MCF 10A (cell line): ENCODE results near the gene IPO5. TPM values are rescaled to one million over a fixed set of nuclear protein-coding genes. Genes with fewer than 3 reads are reported as not detected.

Experiments used
- BruUV-seq: library from RNA; stranded (reverse); fragments of 400-500 nt; replicated peaks from 2 replicates; lab custom pipeline; 2021; lab: Mats Ljungman, UMichigan
- CTCF ChIA-PET: fragments of 300-600 bp; sonication (Branson Sonifier 250); formaldehyde crosslinking; extraction: SDS; loops from one replicate; lab custom pipeline; 2021; ENCODE audit warnings: antibody characterized with exemption, inconsistent platforms; lab: Yijun Ruan, JAX
- POLR2A ChIA-PET: fragments of 300-600, 350-650 bp; sonication (Branson Sonifier 250); formaldehyde crosslinking; extraction: SDS; loops from one replicate; lab custom pipeline; 2020; ENCODE audit warnings: antibody characterized with exemption, inconsistent platforms; lab: Yijun Ruan, JAX
- DNase-seq: peaks from one replicate; pipeline ENCODE4 v3.0.0-alpha.2; 2018; ENCODE audit not compliant: unreplicated experiment
- H3K27ac Mint-ChIP-seq: one replicate; pipeline ENCODE4 v1.8.0; 2022; ENCODE audit warnings: mild to moderate bottlenecking, low read depth, mixed read lengths; ENCODE audit not compliant: unreplicated experiment
- H3K27me3 Mint-ChIP-seq: one replicate; pipeline ENCODE4 v1.8.0; 2022; ENCODE audit warnings: mixed read lengths; ENCODE audit not compliant: insufficient read depth, unreplicated experiment
- H3K36me3 Mint-ChIP-seq: one replicate; pipeline ENCODE4 v1.8.0; 2022; ENCODE audit warnings: mild to moderate bottlenecking, moderate library complexity, mixed read lengths; ENCODE audit not compliant: insufficient read depth, unreplicated experiment
- H3K4me1 Mint-ChIP-seq: one replicate; pipeline ENCODE4 v1.8.0; 2022; ENCODE audit warnings: mixed read lengths; ENCODE audit not compliant: insufficient read depth, unreplicated experiment
- H3K4me3 Mint-ChIP-seq: one replicate; pipeline ENCODE4 v1.8.0; 2022; ENCODE audit warnings: mild to moderate bottlenecking, moderate library complexity, mixed read lengths; ENCODE audit not compliant: unreplicated experiment
- H3K9me3 Mint-ChIP-seq: one replicate; pipeline ENCODE4 v1.8.0; 2022; ENCODE audit warnings: mixed read lengths; ENCODE audit not compliant: unreplicated experiment
- intact Hi-C: fragments of 100-400 bp; cut with micrococcal nuclease; formaldehyde crosslinking; loops from 2 replicates; pipeline ENCODE4 v1.14.1; 2022
- total RNA-seq: library from RNA; stranded (reverse); gene quantifications from 2 replicates; pipeline ENCODE4 v1.2.3, GENCODE V29; 2022
- TF ChIP-seq, protein P1 (sequence below): fragments of 200-600 bp; IDR thresholded peaks from one replicate; pipeline ENCODE4 v1.8.0; 2022; ENCODE audit warnings: antibody characterized with exemption, mild to moderate bottlenecking; ENCODE audit not compliant: unreplicated experiment

IPO5 gene
- total RNA-seq, 1 experiment from 2014 or later, result 200 TPM

DNA sequence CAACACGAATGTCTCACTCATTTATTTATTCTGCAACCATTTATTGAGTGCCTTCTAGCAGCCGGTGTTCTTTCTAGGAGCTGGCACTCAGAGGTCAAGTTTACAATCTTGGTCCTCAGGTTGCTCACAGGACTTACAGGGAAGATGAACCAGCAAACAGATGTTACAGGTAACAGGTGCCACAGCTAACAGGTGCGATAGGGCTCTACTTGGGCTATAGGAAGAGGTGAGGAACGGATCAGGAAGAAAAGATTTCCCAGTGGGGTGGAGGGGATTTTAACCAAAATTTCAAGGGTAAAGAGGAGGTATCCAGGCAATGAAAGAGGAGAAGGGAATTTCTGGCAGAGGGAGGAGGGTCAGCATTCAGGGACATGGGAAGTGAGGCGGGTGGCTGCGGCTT, 102.1 kb downstream of the IPO5 start:
- no peak overlapping the region for H3K4me3 Mint-ChIP-seq
- TF ChIP-seq, protein P1, sequence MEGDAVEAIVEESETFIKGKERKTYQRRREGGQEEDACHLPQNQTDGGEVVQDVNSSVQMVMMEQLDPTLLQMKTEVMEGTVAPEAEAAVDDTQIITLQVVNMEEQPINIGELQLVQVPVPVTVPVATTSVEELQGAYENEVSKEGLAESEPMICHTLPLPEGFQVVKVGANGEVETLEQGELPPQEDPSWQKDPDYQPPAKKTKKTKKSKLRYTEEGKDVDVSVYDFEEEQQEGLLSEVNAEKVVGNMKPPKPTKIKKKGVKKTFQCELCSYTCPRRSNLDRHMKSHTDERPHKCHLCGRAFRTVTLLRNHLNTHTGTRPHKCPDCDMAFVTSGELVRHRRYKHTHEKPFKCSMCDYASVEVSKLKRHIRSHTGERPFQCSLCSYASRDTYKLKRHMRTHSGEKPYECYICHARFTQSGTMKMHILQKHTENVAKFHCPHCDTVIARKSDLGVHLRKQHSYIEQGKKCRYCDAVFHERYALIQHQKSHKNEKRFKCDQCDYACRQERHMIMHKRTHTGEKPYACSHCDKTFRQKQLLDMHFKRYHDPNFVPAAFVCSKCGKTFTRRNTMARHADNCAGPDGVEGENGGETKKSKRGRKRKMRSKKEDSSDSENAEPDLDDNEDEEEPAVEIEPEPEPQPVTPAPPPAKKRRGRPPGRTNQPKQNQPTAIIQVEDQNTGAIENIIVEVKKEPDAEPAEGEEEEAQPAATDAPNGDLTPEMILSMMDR, result no peak
- no peak for DNase-seq
- no TSS peak for BruUV-seq
- no peaks in the 10 kb centered on the region for H3K4me1 Mint-ChIP-seq
- H3K9me3 Mint-ChIP-seq, result peaks cover 7% of the 10 kb centered on the region
- no peak overlapping the region for H3K27ac Mint-ChIP-seq
- POLR2A ChIA-PET, result no interaction called here
- H3K27me3 Mint-ChIP-seq, result peaks cover 7% of the 10 kb centered on the region
- H3K36me3 Mint-ChIP-seq, result peaks cover 5% of the 10 kb centered on the region
- intact Hi-C loops, result no loop called here
- CTCF ChIA-PET, result no interaction called here

DNA sequence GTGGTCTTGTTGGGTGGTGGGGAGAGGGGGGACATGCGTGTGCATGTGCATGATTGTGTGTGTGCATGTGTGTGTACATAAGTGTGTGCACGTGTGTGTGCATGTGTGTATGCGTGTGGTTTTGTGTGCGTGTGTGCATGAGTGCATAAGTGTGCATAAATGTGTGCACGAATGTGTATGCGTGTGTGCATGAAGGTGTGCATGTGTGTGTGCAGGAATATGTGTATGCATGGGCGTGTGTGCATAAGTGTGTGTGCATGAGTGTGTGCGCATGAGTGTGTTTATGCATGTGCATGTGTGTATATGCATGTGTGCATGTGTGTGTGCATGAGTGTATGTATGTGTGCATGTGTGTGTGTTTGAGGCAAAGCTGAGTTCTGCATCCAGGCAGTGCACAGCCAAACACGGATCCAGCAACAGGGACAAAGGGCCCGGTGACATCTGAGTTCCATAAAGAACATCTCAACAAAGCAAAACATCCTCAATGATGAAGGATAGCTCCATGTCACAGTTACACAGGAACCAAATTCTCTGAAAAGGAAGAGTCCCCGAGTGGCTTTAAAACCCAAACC, 103.5 kb downstream of the IPO5 start:
- DNase-seq, result no peak
- Mint-ChIP-seq H3K36me3 (no peaks in the 10 kb centered on the region), H3K4me3 (no peak overlapping the region), H3K27ac (no peak overlapping the region), H3K4me1 (no peaks in the 10 kb centered on the region), H3K27me3 (peaks cover 7% of the 10 kb centered on the region), H3K9me3 (peaks cover 7% of the 10 kb centered on the region)
- ChIA-PET CTCF (interaction anchor here (0.6 kb wide), 1 partner anchor 307 kb away, joined by 3 read pairs; no protein-coding TSS in a partner anchor), POLR2A (no interaction called here)
- TF ChIP-seq, protein P1, result no peak
- intact Hi-C loops, result no loop called here
- BruUV-seq, result no TSS peak

DNA sequence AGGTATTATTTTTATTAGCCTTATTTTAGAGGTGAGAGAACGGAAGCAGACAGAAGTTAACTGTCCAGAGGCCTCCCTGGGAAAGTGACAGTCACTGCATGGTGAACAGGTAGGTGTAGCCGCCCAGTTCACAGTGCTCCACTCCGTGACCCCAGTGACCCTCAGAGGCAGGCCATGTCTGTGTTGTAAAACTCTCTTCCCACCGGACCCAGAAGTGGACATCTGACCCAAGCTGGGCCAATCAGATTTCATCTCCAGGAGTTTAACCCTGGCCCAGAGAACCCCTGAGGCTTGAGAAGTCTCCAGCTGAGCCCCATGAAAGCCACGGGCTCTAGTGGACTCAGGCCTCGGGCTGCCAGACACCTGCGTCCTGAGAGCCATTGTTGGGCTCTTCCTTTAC, 105.8 kb downstream of the IPO5 start:
- Mint-ChIP-seq H3K27ac (no peak overlapping the region), H3K9me3 (no peaks in the 10 kb centered on the region), H3K4me3 (no peak overlapping the region), H3K27me3 (peaks cover 7% of the 10 kb centered on the region), H3K36me3 (no peaks in the 10 kb centered on the region), H3K4me1 (no peaks in the 10 kb centered on the region)
- BruUV-seq, result no TSS peak
- ChIA-PET POLR2A (no interaction called here), CTCF (interaction anchor here (0.7 kb wide), 1 partner anchor 242 kb away, joined by 9 read pairs; no protein-coding TSS in a partner anchor)
- TF ChIP-seq, protein P1, result no peak
- no peak for DNase-seq
- intact Hi-C loops, result no loop called here

DNA sequence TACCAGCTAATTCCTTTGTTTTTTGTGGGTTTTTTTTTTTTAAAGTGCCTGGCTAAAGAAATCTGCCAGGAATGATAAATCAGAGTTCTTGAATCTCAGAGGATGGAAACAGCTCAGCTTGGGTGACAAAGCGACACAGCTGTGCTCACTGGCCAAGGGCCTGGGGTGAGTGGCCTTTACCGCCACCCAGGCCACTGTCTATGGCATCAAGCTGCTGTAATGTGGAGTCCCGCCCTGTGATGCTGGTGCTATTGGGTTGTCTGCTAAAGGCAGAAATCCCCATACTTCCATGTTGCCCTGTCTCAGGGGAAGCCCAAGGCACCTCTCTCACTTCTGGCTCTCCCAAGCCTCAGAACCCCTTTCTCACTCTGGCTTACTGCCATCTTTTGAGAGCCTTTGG, 106.8 kb downstream of the IPO5 start:
- BruUV-seq, result no TSS peak
- Mint-ChIP-seq H3K9me3 (no peaks in the 10 kb centered on the region), H3K27me3 (peaks cover 5% of the 10 kb centered on the region), H3K4me3 (no peak overlapping the region), H3K36me3 (no peaks in the 10 kb centered on the region), H3K27ac (no peak overlapping the region), H3K4me1 (no peaks in the 10 kb centered on the region)
- CTCF ChIA-PET, result interaction anchor here (0.7 kb wide), 1 partner anchor 686 kb away, joined by 3 read pairs; no protein-coding TSS in a partner anchor
- TF ChIP-seq, protein P1, result no peak
- intact Hi-C loops, result no loop called here
- POLR2A ChIA-PET, result no interaction called here
- DNase-seq, result no peak
